Activated CD4-positive, alpha-beta T cell treated with anti-CD3 and anti-CD28 coated beads, Interleukin-2, amount 50 U/mL, for 1 hour (primary cell): ENCODE results near the gene OR5B3.
"Not testable (repeated sequence)": the region's sequence is repeated elsewhere in the genome, so short reads cannot be mapped to it uniquely, and the experiment has no call there.

Experiments used
- DNase-seq: peaks from one replicate; pipeline ENCODE4 v3.0.0-alpha.2; 2020

Gene OR5B3

GRCh38 chr11:58406774-58407173, at the start of gene OR5B3:
Gene OR5B3 (minus strand): TSS chr11:58406874. CDS start chr11:58403409, 3,465 bp downstream.
- DNase-seq, result no peak

GRCh38 chr11:58451585-58451984, 44.9 kb upstream of the OR5B3 start:
- no peak for DNase-seq

GRCh38 chr11:58446294-58446693, 39.6 kb upstream of the OR5B3 start:
- no peak for DNase-seq

GRCh38 chr11:58444300-58444699, 37.6 kb upstream of the OR5B3 start:
- no peak for DNase-seq

- no peak for DNase-seq
Measured at GRCh38 chr11:58442136-58442535, 35.5 kb upstream of the OR5B3 start, which contains the start of gene OR5B12. Gene OR5B12 (minus strand): TSS chr11:58442236. CDS start chr11:58440151, 2,085 bp downstream.

- no peak for DNase-seq
Measured at GRCh38 chr11:58438486-58438885, 31.8 kb upstream of the OR5B3 start.

GRCh38 chr11:58434217-58434616, 27.5 kb upstream of the OR5B3 start:
- DNase-seq, result no peak

GRCh38 chr11:58433638-58434203, 27.0 kb upstream of the OR5B3 start:
- DNase-seq, result no peak

- DNase-seq, result no peak
Measured at GRCh38 chr11:58429273-58429672, 22.6 kb upstream of the OR5B3 start.

- DNase-seq, result no peak
Measured at GRCh38 chr11:58428021-58428420, 21.3 kb upstream of the OR5B3 start, which contains the start of gene OR5B2. Gene OR5B2 (minus strand): TSS chr11:58428121. CDS start chr11:58423261, 4,860 bp downstream.

- DNase-seq, result not testable (repeated sequence)
Measured at GRCh38 chr11:58399622-58400021, 7.1 kb downstream of the OR5B3 start.

- no peak for DNase-seq
Measured at GRCh38 chr11:58395581-58395980, 11.1 kb downstream of the OR5B3 start.

- no peak for DNase-seq
Measured at GRCh38 chr11:58394195-58394594, 12.5 kb downstream of the OR5B3 start.

- no peak for DNase-seq
Measured at GRCh38 chr11:58392746-58393145, 13.9 kb downstream of the OR5B3 start.

- no peak for DNase-seq
Measured at GRCh38 chr11:58391879-58392278, 14.8 kb downstream of the OR5B3 start.

GRCh38 chr11:58390551-58391063, 16.1 kb downstream of the OR5B3 start:
- DNase-seq, result no peak

GRCh38 chr11:58358969-58359368, 47.7 kb downstream of the OR5B3 start, which contains the start of gene OR5B17:
Gene OR5B17 (minus strand): TSS chr11:58359069. CDS start chr11:58359069, 0 bp downstream.
- DNase-seq, result no peak

GRCh38 chr11:58354727-58355126, 51.9 kb downstream of the OR5B3 start:
- no peak for DNase-seq
